Osteoblast (primary cell): ENCODE measurements around the gene LRMDA. TPM values are rescaled to one million over a fixed set of nuclear protein-coding genes. Genes with fewer than 3 reads are reported as not detected.

ENCODE experiments used
- DNase-seq: peaks from one replicate; pipeline ENCODE4 v3.0.0; 2011; ENCODE audit warnings: low spot score, mixed read lengths; ENCODE audit not compliant: insufficient read length; ENCODE audit errors: missing footprints
- H2AFZ ChIP-seq: 2 replicates; pipeline ENCODE4 v1.6.0; 2011; ENCODE audit warnings: mild to moderate bottlenecking, low read length
- H3K27ac ChIP-seq: 2 replicates; pipeline ENCODE4 v1.5.1; 2011; ENCODE audit warnings: mild to moderate bottlenecking, low read depth, low read length, moderate library complexity
- H3K27me3 ChIP-seq: 2 replicates; pipeline ENCODE4 v1.6.0; 2012; ENCODE audit warnings: mild to moderate bottlenecking, control low read depth, inconsistent platforms, low read length, moderate library complexity; ENCODE audit not compliant: insufficient read depth
- H3K36me3 ChIP-seq: 2 replicates; pipeline ENCODE4 v1.5.1; 2011; ENCODE audit warnings: mild to moderate bottlenecking, low read length, control low read depth, moderate library complexity; ENCODE audit not compliant: insufficient read depth
- H3K4me1 ChIP-seq: 2 replicates; pipeline ENCODE4 v1.5.1; 2011; ENCODE audit warnings: mild to moderate bottlenecking, low read length, control low read depth, moderate library complexity; ENCODE audit not compliant: insufficient read depth
- H3K4me2 ChIP-seq: 2 replicates; pipeline ENCODE4 v1.6.0; 2011; ENCODE audit warnings: mild to moderate bottlenecking, low read length; ENCODE audit not compliant: insufficient read depth
- H3K4me3 ChIP-seq: fragments of 200-600 bp; sonication (generic); 3 replicates; pipeline ENCODE4 v1.5.1; 2012; ENCODE audit warnings: mild to moderate bottlenecking, low read length, inconsistent platforms; ENCODE audit not compliant: insufficient read depth
- H3K79me2 ChIP-seq: 2 replicates; pipeline ENCODE4 v1.6.0; 2012; ENCODE audit warnings: mild to moderate bottlenecking, low read length, control low read depth, inconsistent platforms; ENCODE audit not compliant: insufficient read depth
- H3K9me3 ChIP-seq: 2 replicates; pipeline ENCODE4 v1.5.1; 2011; ENCODE audit warnings: low read depth, low read length, control low read depth
- H4K20me1 ChIP-seq: 2 replicates; pipeline ENCODE4 v1.6.0; 2012; ENCODE audit warnings: mild to moderate bottlenecking, low read length, control low read depth; ENCODE audit not compliant: insufficient read depth
- CTCF ChIP-seq: IDR thresholded peaks from 2 replicates; pipeline ENCODE4 v1.5.1; 2011; ENCODE audit warnings: mild to moderate bottlenecking, low read depth, low read length, moderate library complexity; ENCODE audit errors: extremely low read depth
- total RNA-seq: library from RNA; depleted of rRNA; stranded (reverse); fragments of >200 nt; gene quantifications from 2 replicates; pipeline ENCODE4 v1.2.3, GENCODE V29; 2012

The LRMDA gene
- total RNA-seq, 1 donor: 18.5 TPM

- Histone ChIP-seq H3K4me2 (no peak overlapping the region), H3K9me3 (no peaks in the 10 kb centered on the region), H3K4me3 (no peak overlapping the region), H3K4me1 (peaks cover 4% of the 10 kb centered on the region), H3K27ac (no peak overlapping the region), H4K20me1 (no peaks in the 10 kb centered on the region), H3K36me3 (no peaks in the 10 kb centered on the region), H3K79me2 (no peaks in the 10 kb centered on the region), H2AFZ (no peak overlapping the region), H3K27me3 (no peaks in the 10 kb centered on the region)
- TF ChIP-seq CTCF: no peak
- no peak for DNase-seq
These were observed 753.2 kb downstream of the LRMDA start for GRCh38 chr10:76184647-76185046.

- Histone ChIP-seq H3K9me3 (no peaks in the 10 kb centered on the region), H3K27me3 (no peaks in the 10 kb centered on the region), H3K79me2 (no peaks in the 10 kb centered on the region), H3K4me3 (no peak overlapping the region), H3K36me3 (no peaks in the 10 kb centered on the region), H3K27ac (no peak overlapping the region), H4K20me1 (no peaks in the 10 kb centered on the region), H3K4me1 (peaks cover 3% of the 10 kb centered on the region), H2AFZ (no peak overlapping the region), H3K4me2 (no peak overlapping the region)
- no peak for DNase-seq
- TF ChIP-seq CTCF: no peak
These were observed 754.3 kb downstream of the LRMDA start for GRCh38 chr10:76185471-76186301.

- no peak for DNase-seq
- Histone ChIP-seq H3K4me3 (no peak overlapping the region), H3K27ac (no peak overlapping the region), H3K27me3 (no peaks in the 10 kb centered on the region), H4K20me1 (no peaks in the 10 kb centered on the region), H2AFZ (no peak overlapping the region), H3K36me3 (no peaks in the 10 kb centered on the region), H3K79me2 (no peaks in the 10 kb centered on the region), H3K4me2 (no peak overlapping the region), H3K4me1 (no peaks in the 10 kb centered on the region), H3K9me3 (no peaks in the 10 kb centered on the region)
- no peak for TF ChIP-seq CTCF
These were observed 756.8 kb downstream of the LRMDA start for GRCh38 chr10:76188216-76188615.

- Histone ChIP-seq H3K27ac (no peak overlapping the region), H3K9me3 (no peaks in the 10 kb centered on the region), H2AFZ (no peak overlapping the region), H3K4me2 (no peak overlapping the region), H3K79me2 (no peaks in the 10 kb centered on the region), H3K36me3 (no peaks in the 10 kb centered on the region), H3K4me3 (no peak overlapping the region), H3K4me1 (no peaks in the 10 kb centered on the region), H3K27me3 (no peaks in the 10 kb centered on the region), H4K20me1 (no peaks in the 10 kb centered on the region)
- no peak for TF ChIP-seq CTCF
- no peak for DNase-seq
These were observed 759.3 kb downstream of the LRMDA start for GRCh38 chr10:76190634-76191270.
